Lung (tissue), 12 donors: Measurements from ENCODE around the gene SLC39A7. TPM values are rescaled to one million over a fixed set of nuclear protein-coding genes. Genes with fewer than 3 reads are reported as not detected.

ENCODE experiments used
- ATAC-seq: fragments of 200-7000 bp; cut with Tn5 transposase; one replicate; pipeline ENCODE4 v1.9.1; 2020; ENCODE audit warnings: moderate number of reproducible peaks; ENCODE audit not compliant: insufficient read depth, low FRiP score
- DNase-seq, 3 donors: peaks; one replicate each; pipeline ENCODE4 v3.0.0-alpha.2; 2013 to 2017
- H3K27ac ChIP-seq, 2 donors: one replicate each; pipeline ENCODE4 v1.5.1; 2013; ENCODE audit warnings: mild to moderate bottlenecking in 2 of 2, moderate library complexity in 2 of 2, control low read depth in 1 of 2, inconsistent platforms in 1 of 2, low read depth in 1 of 2, low read length in 1 of 2
- H3K27me3 ChIP-seq, 3 donors: one replicate each; pipeline ENCODE4 v1.5.1; 2013; ENCODE audit warnings: low read length in 2 of 3; ENCODE audit not compliant: control insufficient read depth in 3 of 3, insufficient read depth in 3 of 3
- H3K36me3 ChIP-seq, 4 donors: one replicate each; pipeline ENCODE4 v1.5.1; 2013; ENCODE audit warnings: low read length in 4 of 4, mild to moderate bottlenecking in 1 of 4, moderate library complexity in 1 of 4; ENCODE audit not compliant: control insufficient read depth in 4 of 4, insufficient read depth in 4 of 4
- H3K4me1 ChIP-seq, 5 donors: one replicate each; pipeline ENCODE4 v1.5.1; 2013; ENCODE audit warnings: low read length in 5 of 5, mild to moderate bottlenecking in 2 of 5, moderate library complexity in 1 of 5; ENCODE audit not compliant: control insufficient read depth in 5 of 5, insufficient read depth in 5 of 5
- H3K4me3 ChIP-seq: one replicate; pipeline ENCODE4 v1.5.1; 2013; ENCODE audit warnings: mild to moderate bottlenecking, control low read depth, moderate library complexity
- H3K9ac ChIP-seq, 2 donors: one replicate each; pipeline ENCODE4 v1.5.1; 2013; ENCODE audit warnings: low read length in 2 of 2, control low read depth in 1 of 2; ENCODE audit not compliant: insufficient read depth in 1 of 2
- H3K9me3 ChIP-seq, 4 donors: one replicate each; pipeline ENCODE4 v1.5.1; 2013; ENCODE audit warnings: low read length in 3 of 4, mild to moderate bottlenecking in 1 of 4, moderate library complexity in 1 of 4; ENCODE audit not compliant: control insufficient read depth in 4 of 4, insufficient read depth in 3 of 4
- CTCF ChIP-seq: IDR thresholded peaks from 2 replicates; pipeline ENCODE4 v1.5.1; 2012; ENCODE audit warnings: mild to moderate bottlenecking; ENCODE audit errors: control extremely low read depth, extremely low read depth
- WGBS, 2 donors: extraction: QIAGEN DNeasy Blood & Tissue Kit; methylation state at CpG; one replicate each; pipeline ENCODE4 v1.1.7; 2013; 5-methylcytosine and 5-hydroxymethylcytosine counted together
- polyA plus RNA-seq, 2 donors: library from polyadenylated mRNA; stranded (reverse); fragments of 200-250 nt; gene quantifications; one replicate each; pipeline ENCODE4 v1.2.1, GENCODE V29; 2013
- total RNA-seq, 2 donors: library from RNA; depleted of rRNA in 1 of 2; stranded (reverse); fragments of >200 nt in 1 of 2; gene quantifications; one replicate each; pipeline ENCODE4 v1.2.1, GENCODE V29; 2014 to 2021
- donor health status: control.
- donor health status: control.
- donor health status: Bipolar disorder and iron deficiency.
- donor health status: healthy.
- donor health status: DM: yes; HTN: yes; CAD: no.

The SLC39A7 gene
- total and polyA plus RNA-seq, 4 donors = 53.6 to 164 (median 100) TPM

- Histone ChIP-seq H3K4me3 (no peak overlapping the region), H3K4me1 (no peaks in the 10 kb centered on the region), H3K9ac (no peak overlapping the region), H3K27ac (no peak overlapping the region), H3K9me3 (no peaks in the 10 kb centered on the region), H3K36me3 (no peaks in the 10 kb centered on the region), H3K27me3 (no peaks in the 10 kb centered on the region)
- ATAC-seq (no peak), DNase-seq (no peak)
- no peak for TF ChIP-seq CTCF
- WGBS, 2 donors = 68 to 74% methylated on average over 9 to 11 of the region's 11 CpGs
These were observed 27.0 kb upstream of the SLC39A7 start for GRCh38 chr6:33173535-33174180.

GRCh38 chr6:33174784-33175183 lies 25.9 kb upstream of the SLC39A7 start:
- Histone ChIP-seq H3K9me3 (no peaks in the 10 kb centered on the region), H3K9ac (no peak overlapping the region), H3K27me3 (no peaks in the 10 kb centered on the region), H3K4me1 (no peaks in the 10 kb centered on the region), H3K27ac (no peak overlapping the region), H3K4me3 (no peak overlapping the region), H3K36me3 (no peaks in the 10 kb centered on the region)
- no peak for DNase-seq
- TF ChIP-seq CTCF = no peak
- 92 to 93% methylated on average over 4 of the region's 4 CpGs for WGBS, 2 donors
- no peak for ATAC-seq

- H3K27me3 ChIP-seq = no peaks in the 10 kb centered on the region
- DNase-seq = no peak
- no peak overlapping the region for H3K27ac ChIP-seq
- no peaks in the 10 kb centered on the region for H3K9me3 ChIP-seq
- H3K4me1 ChIP-seq = no peaks in the 10 kb centered on the region
- no peak overlapping the region for H3K9ac ChIP-seq
- no peak overlapping the region for H3K4me3 ChIP-seq
- no peak for TF ChIP-seq CTCF
- ATAC-seq = no peak
- no peaks in the 10 kb centered on the region for H3K36me3 ChIP-seq
- WGBS, 2 donors = 82 to 94% methylated on average over 10 of the region's 10 CpGs
These were observed 25.1 kb upstream of the SLC39A7 start for GRCh38 chr6:33175436-33176069.
